Osteocyte (in vitro differentiated cells): Measurements from ENCODE around the gene SGMS1. TPM values are rescaled to one million over a fixed set of nuclear protein-coding genes. Genes with fewer than 3 reads are reported as not detected.

ENCODE experiments used
- DNase-seq: peaks from one replicate; pipeline ENCODE4 v3.0.0; 2021; ENCODE audit warnings: mixed read lengths; ENCODE audit not compliant: unreplicated experiment; ENCODE audit errors: extremely low spot score
- H3K27ac Mint-ChIP-seq: one replicate; pipeline ENCODE4 v1.8.0; 2021; ENCODE audit warnings: mild to moderate bottlenecking, mixed read lengths; ENCODE audit not compliant: unreplicated experiment
- H3K27me3 Mint-ChIP-seq: one replicate; pipeline ENCODE4 v1.8.0; 2021; ENCODE audit warnings: mixed read lengths; ENCODE audit not compliant: unreplicated experiment
- H3K36me3 Mint-ChIP-seq: one replicate; pipeline ENCODE4 v1.8.0; 2021; ENCODE audit warnings: mixed read lengths; ENCODE audit not compliant: unreplicated experiment
- H3K4me1 Mint-ChIP-seq: one replicate; pipeline ENCODE4 v1.8.0; 2021; ENCODE audit warnings: mixed read lengths; ENCODE audit not compliant: unreplicated experiment
- H3K4me3 Mint-ChIP-seq: one replicate; pipeline ENCODE4 v1.8.0; 2021; ENCODE audit warnings: mild to moderate bottlenecking, moderate library complexity, mixed read lengths; ENCODE audit not compliant: unreplicated experiment
- H3K9me3 Mint-ChIP-seq: one replicate; pipeline ENCODE4 v1.8.0; 2021; ENCODE audit warnings: mixed read lengths; ENCODE audit not compliant: unreplicated experiment
- CTCF ChIP-seq: fragments of 200-600 bp; sonication (generic); IDR thresholded peaks from 2 replicates; pipeline ENCODE4 v1.5.0; 2021; ENCODE audit warnings: antibody characterized with exemption, mild to moderate bottlenecking, moderate library complexity
- total RNA-seq: library from RNA; stranded (reverse); gene quantifications from 2 replicates; pipeline ENCODE4 v1.2.1, GENCODE V29; 2021

SGMS1 gene
- total RNA-seq, 1 donor from 2014 or later = 21.0 TPM

GRCh38 chr10:50593523-50594376 lies 30.0 kb downstream of the SGMS1 start:
- Mint-ChIP-seq H3K4me3 (no peak overlapping the region), H3K4me1 (peaks cover 14% of the 10 kb centered on the region), H3K36me3 (peaks cover 6% of the 10 kb centered on the region), H3K27ac (peak overlapping the region; percentile 78), H3K9me3 (no peaks in the 10 kb centered on the region), H3K27me3 (no peaks in the 10 kb centered on the region)
- DNase-seq = no peak
- no peak for TF ChIP-seq CTCF

DNA sequence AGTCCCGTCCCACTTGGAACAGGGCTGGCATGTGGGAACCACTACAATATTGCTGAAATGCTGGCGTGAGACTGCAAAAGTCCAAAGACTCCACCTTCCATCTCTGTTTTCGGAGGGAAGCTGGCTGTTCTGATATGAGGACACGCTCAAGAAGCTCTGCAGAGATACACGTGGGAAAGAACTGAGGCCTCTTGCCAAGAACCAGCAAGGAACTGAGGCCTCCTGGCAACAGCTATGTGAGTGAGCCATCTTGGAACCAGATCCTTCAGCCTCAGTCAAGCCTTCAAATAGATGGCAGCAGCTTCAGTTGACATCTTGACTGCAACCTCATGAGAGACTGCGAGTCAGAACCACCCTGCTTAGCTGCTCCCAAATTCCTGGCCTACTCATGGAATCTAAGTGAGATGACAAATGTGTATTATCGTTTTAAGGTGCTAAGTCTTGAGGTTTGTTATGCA lies 30.8 kb downstream of the SGMS1 start:
- Mint-ChIP-seq H3K27me3 (no peaks in the 10 kb centered on the region), H3K4me3 (no peak overlapping the region), H3K9me3 (no peaks in the 10 kb centered on the region), H3K27ac (peak overlapping the region; percentile 78), H3K36me3 (peaks cover 11% of the 10 kb centered on the region), H3K4me1 (peaks cover 13% of the 10 kb centered on the region)
- no peak for DNase-seq
- no peak for TF ChIP-seq CTCF

DNA sequence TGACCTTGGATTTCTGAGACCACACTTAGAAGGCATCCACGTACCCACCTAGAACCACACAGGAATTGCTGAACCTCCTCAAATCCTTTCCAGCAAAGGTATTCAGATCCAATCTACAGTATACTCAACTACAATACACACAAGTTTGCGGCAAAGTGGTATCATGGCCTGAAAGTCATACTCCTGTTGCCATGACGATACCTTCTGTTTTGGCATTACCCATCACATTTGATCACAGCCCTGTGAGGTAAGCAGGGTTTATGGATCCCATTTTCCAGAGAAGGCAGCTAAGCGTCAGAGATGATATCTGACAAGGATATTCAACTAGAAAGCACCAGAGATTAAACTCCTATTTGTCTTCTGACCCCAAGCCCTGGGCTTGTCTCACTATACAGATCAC lies 32.8 kb downstream of the SGMS1 start:
- peaks cover 22% of the 10 kb centered on the region for H3K4me1 Mint-ChIP-seq
- TF ChIP-seq CTCF = no peak
- H3K27me3 Mint-ChIP-seq = no peaks in the 10 kb centered on the region
- DNase-seq = no peak
- H3K36me3 Mint-ChIP-seq = peaks cover 18% of the 10 kb centered on the region
- H3K9me3 Mint-ChIP-seq = no peaks in the 10 kb centered on the region
- no peak overlapping the region for H3K27ac Mint-ChIP-seq
- no peak overlapping the region for H3K4me3 Mint-ChIP-seq

DNA sequence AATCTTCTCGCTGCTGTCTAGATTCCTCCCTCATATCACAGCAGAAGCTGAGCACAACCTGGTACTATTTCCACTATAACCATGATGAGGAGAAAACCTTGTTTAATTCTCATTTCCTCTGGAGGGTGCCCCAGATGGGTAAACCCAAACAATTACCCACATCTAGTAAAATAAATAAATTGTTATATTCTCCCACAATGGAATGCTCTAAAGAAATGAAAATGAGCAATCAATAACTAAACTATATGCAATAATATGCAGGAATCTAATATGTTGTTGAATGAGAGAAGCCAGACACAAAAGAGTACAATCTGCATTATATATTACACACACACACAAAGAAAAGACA lies 37.0 kb downstream of the SGMS1 start:
- no peak for DNase-seq
- TF ChIP-seq CTCF = no peak
- H3K27ac Mint-ChIP-seq = peak overlapping the region; percentile 20
- H3K9me3 Mint-ChIP-seq = no peaks in the 10 kb centered on the region
- H3K4me1 Mint-ChIP-seq = peaks cover 9% of the 10 kb centered on the region
- no peaks in the 10 kb centered on the region for H3K27me3 Mint-ChIP-seq
- peaks cover 18% of the 10 kb centered on the region for H3K36me3 Mint-ChIP-seq
- H3K4me3 Mint-ChIP-seq = no peak overlapping the region

GRCh38 chr10:50585921-50586739 lies 37.6 kb downstream of the SGMS1 start:
- TF ChIP-seq CTCF = no peak
- no peak for DNase-seq

More at GRCh38 chr10:50585921-50586739, 37.6 kb downstream of the SGMS1 start:
- Mint-ChIP-seq H3K4me1 (peaks cover 9% of the 10 kb centered on the region), H3K36me3 (peaks cover 18% of the 10 kb centered on the region), H3K27ac (peak overlapping the region; percentile 20), H3K4me3 (no peak overlapping the region), H3K27me3 (no peaks in the 10 kb centered on the region), H3K9me3 (no peaks in the 10 kb centered on the region)
